CD4-positive, alpha-beta T cell (primary cell): ENCODE data around the gene CHM. TPM values are rescaled to one million over a fixed set of nuclear protein-coding genes. Genes with fewer than 3 reads are reported as not detected.
"Not testable (repeated sequence)": the region's sequence is repeated elsewhere in the genome, so short reads cannot be mapped to it uniquely, and the experiment has no call there.

ENCODE experiments used
- ATAC-seq: fragments of 200-7000 bp; cut with Tn5 transposase; one replicate; pipeline ENCODE4 v1.10.0; 2022; ENCODE audit warnings: mild to moderate bottlenecking; ENCODE audit not compliant: poor library complexity
- CTCF ChIA-PET: fragments of 350-600 bp; sonication (Branson Sonifier 250); formaldehyde crosslinking; loops from one replicate; lab custom pipeline; 2021; ENCODE audit warnings: antibody characterized with exemption, inconsistent platforms; lab: Charles Lee
- POLR2A ChIA-PET: fragments of 350-600 bp; sonication (Branson Sonifier 250); formaldehyde crosslinking; loops from one replicate; lab custom pipeline; 2021; ENCODE audit warnings: antibody characterized with exemption, inconsistent platforms; lab: Charles Lee
- DNase-seq, 14 experiments: peaks; one replicate each; pipeline ENCODE4 v3.0.0-alpha.2; 2013 to 2020; ENCODE audit warnings: mixed read lengths in 2 of 14
- H3K27ac ChIP-seq, 2 donors: one replicate each; pipeline versions ENCODE4 v1.5.1 to v1.7.0; 2013; ENCODE audit warnings: low read length in 2 of 2, low read depth in 1 of 2, mild to moderate bottlenecking in 1 of 2
- H3K27me3 ChIP-seq, 2 experiments: 1 replicate in 1 of 2; 2 replicates in 1 of 2; pipeline versions ENCODE4 v1.6.1 to v1.7.0; 2013; ENCODE audit warnings: low read length in 2 of 2, control low read depth in 1 of 2, mild to moderate bottlenecking in 1 of 2, moderate library complexity in 1 of 2; ENCODE audit not compliant: insufficient read depth in 2 of 2, control insufficient read depth in 1 of 2
- H3K36me3 ChIP-seq: one replicate; pipeline ENCODE4 v1.6.1; 2013; ENCODE audit warnings: low read length, control low read depth; ENCODE audit not compliant: insufficient read depth
- H3K4me1 ChIP-seq: one replicate; pipeline ENCODE4 v1.6.1; 2013; ENCODE audit warnings: low read length, control low read depth; ENCODE audit not compliant: insufficient read depth
- H3K4me3 ChIP-seq: one replicate; pipeline ENCODE4 v1.5.1; 2013; ENCODE audit warnings: mild to moderate bottlenecking, low read length, moderate library complexity
- H3K9me3 ChIP-seq, 2 experiments: 1 replicate in 1 of 2; 2 replicates in 1 of 2; pipeline versions ENCODE4 v1.6.1 to v1.7.0; 2013; ENCODE audit warnings: low read length in 2 of 2, mild to moderate bottlenecking in 2 of 2, control low read depth in 1 of 2, moderate library complexity in 1 of 2; ENCODE audit not compliant: control insufficient read depth in 1 of 2, insufficient read depth in 1 of 2
- H3K27ac Mint-ChIP-seq: one replicate; pipeline ENCODE4 v1.8.0; 2020; ENCODE audit warnings: mixed read lengths
- H3K27me3 Mint-ChIP-seq: one replicate; pipeline ENCODE4 v1.8.0; 2021; ENCODE audit warnings: mixed read lengths
- H3K36me3 Mint-ChIP-seq: one replicate; pipeline ENCODE4 v1.8.0; 2021; ENCODE audit warnings: low read depth, mixed read lengths
- H3K4me1 Mint-ChIP-seq: one replicate; pipeline ENCODE4 v1.8.0; 2021; ENCODE audit warnings: low read depth, mixed read lengths
- H3K4me3 Mint-ChIP-seq: one replicate; pipeline ENCODE4 v1.8.0; 2020; ENCODE audit warnings: mild to moderate bottlenecking, mixed read lengths
- H3K9me3 Mint-ChIP-seq: one replicate; pipeline ENCODE4 v1.8.0; 2020; ENCODE audit warnings: mixed read lengths
- intact Hi-C, 2 experiments: fragments of 100-400 bp; cut with DNase I in 1 of 2; cut with micrococcal nuclease in 1 of 2; formaldehyde crosslinking; loops; one replicate each; pipeline versions ENCODE4 v1.15.1 to v1.9.0; 2023 to 2025; cut with DNase I, micrococcal nuclease
- total RNA-seq, 174 experiments: library from RNA in 2 of 174; stranded (reverse) in 2 of 174; gene quantifications; one replicate each; pipeline ENCODE4 v1.2.3 and lab custom pipeline; 2021 to 2026
- TF ChIP-seq, protein P1 (sequence below): fragments of 200-600 bp; IDR thresholded peaks from one replicate; pipeline ENCODE4 v1.8.0; 2022; ENCODE audit warnings: antibody characterized with exemption, mild to moderate bottlenecking

The CHM gene
- total RNA-seq, 2 experiments from 2014 or later = 5.1 to 6.3 TPM

DNA sequence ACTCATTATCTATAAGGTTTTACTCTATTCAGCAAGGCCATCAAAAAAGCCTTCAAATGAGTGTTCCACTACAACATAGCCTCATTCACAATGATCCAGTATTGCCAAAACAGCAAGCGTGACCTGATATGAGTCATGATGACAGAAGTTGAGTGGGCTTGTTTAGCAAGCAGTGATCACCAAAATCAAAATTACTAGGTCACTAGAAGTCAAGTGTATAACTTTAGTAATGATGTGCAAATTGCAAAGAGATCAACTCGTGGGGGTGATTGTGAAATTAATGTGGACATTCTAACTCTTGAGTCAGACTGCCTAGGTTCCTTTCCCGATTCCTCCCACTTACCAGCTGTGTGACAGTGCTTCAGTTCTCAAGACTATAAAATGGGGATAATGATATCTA is 124.5 kb downstream of the CHM start:
- no peaks in the 10 kb centered on the region for H3K27me3 Mint-ChIP-seq

DNA sequence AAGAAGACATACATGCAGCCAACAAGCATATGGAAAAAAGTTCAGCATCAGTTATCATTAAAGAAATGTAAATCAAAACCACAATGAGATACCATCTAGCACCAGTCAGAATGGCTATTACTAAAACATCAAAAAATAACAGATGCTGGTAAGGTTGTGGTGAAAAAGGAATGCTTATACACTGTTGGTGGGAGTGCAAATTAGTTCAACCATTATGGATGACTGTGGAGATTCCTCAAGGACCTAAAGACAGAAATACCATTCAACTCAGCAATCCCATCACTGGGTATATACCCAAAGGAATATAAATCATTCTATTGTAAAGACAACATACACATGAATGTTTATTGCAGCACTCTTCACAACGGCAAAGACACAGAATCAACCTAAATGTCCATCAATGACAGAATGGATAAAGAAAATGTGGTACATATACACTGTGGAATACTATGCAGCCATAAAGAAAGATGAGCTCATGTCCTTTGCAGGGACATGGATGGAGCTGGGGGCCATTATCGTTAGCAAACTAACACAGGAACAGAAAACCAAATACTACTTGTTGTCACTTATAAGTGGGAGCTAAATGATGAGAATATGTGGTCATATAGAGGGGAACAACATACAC is 130.6 kb downstream of the CHM start:
- H3K27me3 ChIP-seq, DNase-seq, H3K27ac ChIP-seq, H3K4me1 ChIP-seq, ATAC-seq, H3K4me3 ChIP-seq, H3K4me3 Mint-ChIP-seq, CTCF ChIA-PET, H3K36me3 ChIP-seq, H3K27ac Mint-ChIP-seq, POLR2A ChIA-PET, H3K9me3 ChIP-seq, intact Hi-C loops, H3K27me3 Mint-ChIP-seq, H3K9me3 Mint-ChIP-seq: not testable (repeated sequence)
- Mint-ChIP-seq H3K36me3 (peaks cover 41% of the 10 kb centered on the region), H3K4me1 (peaks cover 13% of the 10 kb centered on the region)

More for the DNA sequence above, 124.5 kb downstream of the CHM start:
- ATAC-seq (no peak), DNase-seq (no peak)
- peaks cover 2% of the 10 kb centered on the region for H3K36me3 ChIP-seq
- ChIA-PET POLR2A (no interaction called here), CTCF (no interaction called here)
- Mint-ChIP-seq H3K27ac (no peak overlapping the region), H3K4me3 (no peak overlapping the region), H3K4me1 (peaks cover 31% of the 10 kb centered on the region), H3K9me3 (no peaks in the 10 kb centered on the region), H3K36me3 (peaks cover 39% of the 10 kb centered on the region)
- H3K4me1 ChIP-seq = no peaks in the 10 kb centered on the region
- H3K27me3 ChIP-seq = no peaks in the 10 kb centered on the region
- H3K9me3 ChIP-seq = no peaks in the 10 kb centered on the region
- intact Hi-C loops = no loop called here
- TF ChIP-seq, protein P1, sequence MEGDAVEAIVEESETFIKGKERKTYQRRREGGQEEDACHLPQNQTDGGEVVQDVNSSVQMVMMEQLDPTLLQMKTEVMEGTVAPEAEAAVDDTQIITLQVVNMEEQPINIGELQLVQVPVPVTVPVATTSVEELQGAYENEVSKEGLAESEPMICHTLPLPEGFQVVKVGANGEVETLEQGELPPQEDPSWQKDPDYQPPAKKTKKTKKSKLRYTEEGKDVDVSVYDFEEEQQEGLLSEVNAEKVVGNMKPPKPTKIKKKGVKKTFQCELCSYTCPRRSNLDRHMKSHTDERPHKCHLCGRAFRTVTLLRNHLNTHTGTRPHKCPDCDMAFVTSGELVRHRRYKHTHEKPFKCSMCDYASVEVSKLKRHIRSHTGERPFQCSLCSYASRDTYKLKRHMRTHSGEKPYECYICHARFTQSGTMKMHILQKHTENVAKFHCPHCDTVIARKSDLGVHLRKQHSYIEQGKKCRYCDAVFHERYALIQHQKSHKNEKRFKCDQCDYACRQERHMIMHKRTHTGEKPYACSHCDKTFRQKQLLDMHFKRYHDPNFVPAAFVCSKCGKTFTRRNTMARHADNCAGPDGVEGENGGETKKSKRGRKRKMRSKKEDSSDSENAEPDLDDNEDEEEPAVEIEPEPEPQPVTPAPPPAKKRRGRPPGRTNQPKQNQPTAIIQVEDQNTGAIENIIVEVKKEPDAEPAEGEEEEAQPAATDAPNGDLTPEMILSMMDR = no peak
- no peak overlapping the region for H3K4me3 ChIP-seq
- no peak overlapping the region for H3K27ac ChIP-seq

DNA sequence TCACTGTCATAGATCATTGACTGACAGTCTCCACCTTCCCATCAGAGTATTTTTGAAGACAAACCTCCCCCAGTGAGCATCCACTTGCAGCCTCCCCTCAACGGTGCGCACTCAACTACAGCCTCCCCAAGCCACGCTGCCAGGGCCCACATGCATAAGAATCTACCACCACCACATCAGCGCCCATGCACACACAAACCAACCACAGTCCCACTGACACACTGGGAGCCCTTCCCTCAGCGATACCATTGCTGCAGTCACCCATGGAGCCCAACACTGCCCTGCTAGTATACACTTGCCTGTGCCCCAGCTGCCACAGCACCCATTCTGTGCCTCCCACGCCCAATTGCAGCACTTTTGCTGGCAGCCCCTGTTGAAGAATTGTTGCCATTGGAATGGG is 132.9 kb downstream of the CHM start:
- H3K4me3 ChIP-seq = no peak overlapping the region
- DNase-seq = no peak
- H3K9me3 Mint-ChIP-seq = no peaks in the 10 kb centered on the region
- H3K27ac Mint-ChIP-seq = no peak overlapping the region
- intact Hi-C loops = no loop called here
- no peak for ATAC-seq
- no peak overlapping the region for H3K4me3 Mint-ChIP-seq
- H3K27ac ChIP-seq = no peak overlapping the region
- peaks cover 13% of the 10 kb centered on the region for H3K4me1 Mint-ChIP-seq
- TF ChIP-seq, protein P1 = no peak
- no peaks in the 10 kb centered on the region for H3K27me3 ChIP-seq
- H3K4me1 ChIP-seq = no peaks in the 10 kb centered on the region
- H3K9me3 ChIP-seq = no peaks in the 10 kb centered on the region
- no peaks in the 10 kb centered on the region for H3K27me3 Mint-ChIP-seq
- H3K36me3 Mint-ChIP-seq = peaks cover 32% of the 10 kb centered on the region
- ChIA-PET CTCF (no interaction called here), POLR2A (no interaction called here)
- H3K36me3 ChIP-seq = no peaks in the 10 kb centered on the region

DNA sequence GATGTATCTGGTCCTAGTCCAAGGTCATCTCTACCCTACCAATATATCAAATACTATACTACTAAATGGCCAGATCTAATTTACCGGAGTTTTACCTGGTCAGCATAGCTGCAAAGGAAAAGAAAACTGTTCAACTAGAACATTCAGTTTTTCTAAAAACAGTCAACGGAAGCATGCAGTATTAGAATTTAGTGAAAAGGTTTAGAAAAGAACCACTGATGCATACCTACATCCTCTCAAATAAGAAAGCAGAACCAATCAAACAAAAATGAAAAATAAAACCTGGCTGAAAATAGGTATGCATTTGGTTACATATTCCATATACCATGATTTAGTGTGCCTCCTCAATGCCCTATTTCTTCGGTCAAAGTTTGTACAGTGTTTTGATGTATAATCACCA is 140.0 kb downstream of the CHM start:
- ChIA-PET CTCF (no interaction called here), POLR2A (no interaction called here)
- no peak for ATAC-seq
- no peaks in the 10 kb centered on the region for H3K4me1 ChIP-seq
- no peaks in the 10 kb centered on the region for H3K36me3 ChIP-seq
- DNase-seq = no peak
- Mint-ChIP-seq H3K4me3 (no peak overlapping the region), H3K27me3 (no peaks in the 10 kb centered on the region), H3K36me3 (peaks cover 28% of the 10 kb centered on the region), H3K9me3 (no peaks in the 10 kb centered on the region), H3K4me1 (no peaks in the 10 kb centered on the region), H3K27ac (no peak overlapping the region)
- no peak overlapping the region for H3K4me3 ChIP-seq
- no peaks in the 10 kb centered on the region for H3K27me3 ChIP-seq
- intact Hi-C loops = no loop called here
- H3K27ac ChIP-seq = no peak overlapping the region
- H3K9me3 ChIP-seq = no peaks in the 10 kb centered on the region
- TF ChIP-seq, protein P1 = no peak
